Measurements from ENCODE around the gene HPS5.

GRCh38 chr11:18304745-18305144, 17.2 kb downstream of the HPS5 start:
- TF ChIP-seq, protein P1, sequence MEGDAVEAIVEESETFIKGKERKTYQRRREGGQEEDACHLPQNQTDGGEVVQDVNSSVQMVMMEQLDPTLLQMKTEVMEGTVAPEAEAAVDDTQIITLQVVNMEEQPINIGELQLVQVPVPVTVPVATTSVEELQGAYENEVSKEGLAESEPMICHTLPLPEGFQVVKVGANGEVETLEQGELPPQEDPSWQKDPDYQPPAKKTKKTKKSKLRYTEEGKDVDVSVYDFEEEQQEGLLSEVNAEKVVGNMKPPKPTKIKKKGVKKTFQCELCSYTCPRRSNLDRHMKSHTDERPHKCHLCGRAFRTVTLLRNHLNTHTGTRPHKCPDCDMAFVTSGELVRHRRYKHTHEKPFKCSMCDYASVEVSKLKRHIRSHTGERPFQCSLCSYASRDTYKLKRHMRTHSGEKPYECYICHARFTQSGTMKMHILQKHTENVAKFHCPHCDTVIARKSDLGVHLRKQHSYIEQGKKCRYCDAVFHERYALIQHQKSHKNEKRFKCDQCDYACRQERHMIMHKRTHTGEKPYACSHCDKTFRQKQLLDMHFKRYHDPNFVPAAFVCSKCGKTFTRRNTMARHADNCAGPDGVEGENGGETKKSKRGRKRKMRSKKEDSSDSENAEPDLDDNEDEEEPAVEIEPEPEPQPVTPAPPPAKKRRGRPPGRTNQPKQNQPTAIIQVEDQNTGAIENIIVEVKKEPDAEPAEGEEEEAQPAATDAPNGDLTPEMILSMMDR (IDR thresholded peaks at IDR 0.05): no peak
- no peak for TF ChIP-seq POLR2A (IDR thresholded peaks at IDR 0.05)
